NCI-H526 treated with DMSO at 0.1 percent for 48 hours (cell line): ENCODE measurements around the gene RFTN1.

Experiments
- DNase-seq: peaks from one replicate; lab custom pipeline; 2025; lab: John Stamatoyannopoulos, UW

RFTN1 gene

GRCh38 chr3:16433701-16434151, 79.8 kb downstream of the RFTN1 start:
- DNase-seq, result peak; percentile 37

- no peak for DNase-seq
Measured at GRCh38 chr3:16432714-16433113, 80.8 kb downstream of the RFTN1 start.

- no peak for DNase-seq
Measured at GRCh38 chr3:16430717-16431630, 82.5 kb downstream of the RFTN1 start.

- DNase-seq, result no peak
Measured at GRCh38 chr3:16429086-16429485, 84.4 kb downstream of the RFTN1 start.

- no peak for DNase-seq
Measured at GRCh38 chr3:16428612-16429011, 84.9 kb downstream of the RFTN1 start.

- DNase-seq, result no peak
Measured at GRCh38 chr3:16427103-16427965, 86.2 kb downstream of the RFTN1 start.

- no peak for DNase-seq
Measured at GRCh38 chr3:16426665-16427064, 86.8 kb downstream of the RFTN1 start.

GRCh38 chr3:16426029-16426400, 87.5 kb downstream of the RFTN1 start:
- DNase-seq, result no peak

GRCh38 chr3:16425398-16426028, 88.0 kb downstream of the RFTN1 start:
- DNase-seq, result no peak

- no peak for DNase-seq
Measured at GRCh38 chr3:16423947-16424673, 89.4 kb downstream of the RFTN1 start.

GRCh38 chr3:16423298-16423697, 90.2 kb downstream of the RFTN1 start:
- peak; percentile 13 for DNase-seq

- DNase-seq, result no peak
Measured at GRCh38 chr3:16419640-16420241, 93.8 kb downstream of the RFTN1 start.

- DNase-seq, result no peak
Measured at GRCh38 chr3:16417945-16418739, 95.4 kb downstream of the RFTN1 start.

GRCh38 chr3:16415911-16416476, 97.5 kb downstream of the RFTN1 start:
- no peak for DNase-seq

- no peak for DNase-seq
Measured at GRCh38 chr3:16413321-16413720, 100.2 kb downstream of the RFTN1 start.

- DNase-seq, result no peak
Measured at GRCh38 chr3:16412192-16412800, 101.2 kb downstream of the RFTN1 start.

GRCh38 chr3:16411441-16411840, 102.1 kb downstream of the RFTN1 start:
- DNase-seq, result no peak

- DNase-seq, result no peak
Measured at GRCh38 chr3:16410659-16411058, 102.8 kb downstream of the RFTN1 start.

GRCh38 chr3:16409032-16409431, 104.5 kb downstream of the RFTN1 start:
- no peak for DNase-seq

- no peak for DNase-seq
Measured at GRCh38 chr3:16407366-16407765, 106.1 kb downstream of the RFTN1 start.
